ENCODE data around the gene CDH11. TPM values are rescaled to one million over a fixed set of nuclear protein-coding genes. Genes with fewer than 3 reads are reported as not detected.

Gene CDH11
- total RNA-seq, 3 donors from 2014 or later = 6.4 to 24.7 (median 12.6) TPM

- intact Hi-C loops (cut with DNase I, micrococcal nuclease) = no loop called here
- peaks cover 9% of the 10 kb centered on the region for H3K4me1 ChIP-seq (ENCODE audit: low read depth)
- ATAC-seq (no peak), DNase-seq (no peak)
- no peaks in the 10 kb centered on the region for H3K9me3 ChIP-seq
- no peaks in the 10 kb centered on the region for H3K36me3 ChIP-seq (ENCODE audit: low read depth)
- no peak overlapping the region for H3K4me3 ChIP-seq
- no peak for TF ChIP-seq CTCF (IDR thresholded peaks at IDR 0.05)
Measured at GRCh38 chr16:65097296-65097695, 24.6 kb downstream of the CDH11 start.

GRCh38 chr16:65095906-65096305, 26.0 kb downstream of the CDH11 start:
- Histone ChIP-seq H3K36me3 (ENCODE audit: low read depth) (no peaks in the 10 kb centered on the region), H3K4me1 (ENCODE audit: low read depth) (peaks cover 9% of the 10 kb centered on the region), H3K4me3 (no peak overlapping the region), H3K9me3 (no peaks in the 10 kb centered on the region)
- no peak for DNase-seq
- ATAC-seq = no peak
- no peak for TF ChIP-seq CTCF (IDR thresholded peaks at IDR 0.05)
- intact Hi-C loops (cut with DNase I, micrococcal nuclease) = no loop called here

GRCh38 chr16:65095090-65095728, 26.7 kb downstream of the CDH11 start:
- TF ChIP-seq CTCF (IDR thresholded peaks at IDR 0.05) = no peak
- DNase-seq (no peak), ATAC-seq (peak; percentile 69)
- intact Hi-C loops (cut with DNase I, micrococcal nuclease) = no loop called here
- Histone ChIP-seq H3K4me3 (no peak overlapping the region), H3K9me3 (no peaks in the 10 kb centered on the region), H3K4me1 (ENCODE audit: low read depth) (peaks cover 9% of the 10 kb centered on the region), H3K36me3 (ENCODE audit: low read depth) (no peaks in the 10 kb centered on the region)

GRCh38 chr16:65094009-65094408, 27.9 kb downstream of the CDH11 start:
- ATAC-seq (peak; percentile 62), DNase-seq (no peak)
- no peaks in the 10 kb centered on the region for H3K9me3 ChIP-seq
- H3K36me3 ChIP-seq (ENCODE audit: low read depth) = no peaks in the 10 kb centered on the region
- intact Hi-C loops (cut with DNase I, micrococcal nuclease) = no loop called here
- no peak for TF ChIP-seq CTCF (IDR thresholded peaks at IDR 0.05)
- H3K4me3 ChIP-seq = no peak overlapping the region
- peaks cover 9% of the 10 kb centered on the region for H3K4me1 ChIP-seq (ENCODE audit: low read depth)

- DNase-seq = no peak
- Histone ChIP-seq H3K4me1 (ENCODE audit: low read depth) (no peaks in the 10 kb centered on the region), H3K36me3 (ENCODE audit: low read depth) (no peaks in the 10 kb centered on the region), H3K4me3 (no peak overlapping the region), H3K9me3 (no peaks in the 10 kb centered on the region)
- intact Hi-C loops (cut with DNase I, micrococcal nuclease) = no loop called here
- no peak for TF ChIP-seq CTCF (IDR thresholded peaks at IDR 0.05)
- no peak for ATAC-seq
Measured at GRCh38 chr16:65083164-65083857, 38.6 kb downstream of the CDH11 start.

Data from mucosa of descending colon (tissue), 3 donors.